SK-N-SH (cell line): ENCODE data around the gene C6orf132. TPM values are rescaled to one million over a fixed set of nuclear protein-coding genes. Genes with fewer than 3 reads are reported as not detected.

Experiments used
- CTCF ChIA-PET: fragments of 300-600, 350-600 bp; formaldehyde crosslinking; extraction: SDS; loops from one replicate; lab custom pipeline; 2021; lab: Yijun Ruan, JAX
- POLR2A ChIA-PET: fragments of 350-600 bp; sonication (Branson Sonifier 250); formaldehyde crosslinking; extraction: SDS; loops from one replicate; lab custom pipeline; 2020; ENCODE audit warnings: antibody characterized with exemption, inconsistent platforms; lab: Yijun Ruan, JAX
- DNase-seq: peaks from one replicate; pipeline ENCODE4 v3.0.0; 2012
- H2AFZ ChIP-seq: fragments of 200-600 bp; sonication (generic); 2 replicates; pipeline ENCODE4 v1.8.1; 2016; ENCODE audit warnings: antibody characterized with exemption, mild to moderate bottlenecking, low read depth
- H3F3A ChIP-seq: fragments of 200-600 bp; sonication (generic); replicated peaks from 2 replicates; pipeline ENCODE3; 2016; ENCODE audit warnings: antibody characterized with exemption, mild to moderate bottlenecking; ENCODE audit not compliant: insufficient read depth
- H3K27ac ChIP-seq, 2 experiments: fragments of 200-500 bp in 1 of 2; fragments of 200-600 bp in 1 of 2; sonication (Bioruptor generic) in 1 of 2; sonication (generic), shearing (Covaris generic) in 1 of 2; 2 replicates each; pipeline versions ENCODE4 v1.5.1 to v1.6.1; 2014 to 2016; ENCODE audit warnings: low read depth in 2 of 2, inconsistent platforms in 1 of 2, low read length in 1 of 2, mild to moderate bottlenecking in 1 of 2, mixed read lengths in 1 of 2
- H3K27me3 ChIP-seq: fragments of 200-600 bp; sonication (generic), shearing (Covaris generic); 2 replicates; pipeline ENCODE4 v1.6.1; 2016; ENCODE audit warnings: mixed run types; ENCODE audit not compliant: insufficient read depth
- H3K36me3 ChIP-seq, 2 experiments: fragments of 200-500 bp in 1 of 2; fragments of 200-600 bp in 1 of 2; sonication (Bioruptor generic) in 1 of 2; sonication (generic) in 1 of 2; replicated peaks in 1 of 2; 2 replicates each; pipeline versions ENCODE3 to v1.5.1; 2014 to 2016; ENCODE audit warnings: low read length in 1 of 2, mild to moderate bottlenecking in 1 of 2; ENCODE audit not compliant: insufficient read depth in 2 of 2, control insufficient read depth in 1 of 2
- H3K4me1 ChIP-seq, 2 experiments: fragments of 200-500 bp in 1 of 2; fragments of 200-600 bp in 1 of 2; sonication (Bioruptor generic) in 1 of 2; sonication (generic), shearing (Covaris generic) in 1 of 2; 2 replicates each; pipeline versions ENCODE4 v1.5.1 to v1.6.1; 2014 to 2016; ENCODE audit warnings: low read depth in 1 of 2, low read length in 1 of 2, mixed run types in 1 of 2; ENCODE audit not compliant: insufficient read depth in 2 of 2, control insufficient read depth in 1 of 2
- H3K4me2 ChIP-seq: fragments of 200-600 bp; sonication (generic), shearing (Covaris generic); 2 replicates; pipeline ENCODE4 v1.6.1; 2017; ENCODE audit warnings: mixed run types
- H3K4me3 ChIP-seq, 2 experiments: fragments of 200-500 bp in 1 of 2; fragments of 200-600 bp in 1 of 2; sonication (Bioruptor generic) in 1 of 2; sonication (generic), shearing (Covaris generic) in 1 of 2; 2 replicates each; pipeline versions ENCODE4 v1.5.1 to v1.8.1; 2014 to 2016; ENCODE audit warnings: low read depth in 2 of 2, inconsistent platforms in 1 of 2, low read length in 1 of 2, mild to moderate bottlenecking in 1 of 2, mixed read lengths in 1 of 2, moderate library complexity in 1 of 2
- H3K79me2 ChIP-seq: fragments of 200-600 bp; sonication (generic); 2 replicates; pipeline ENCODE4 v1.8.1; 2017; ENCODE audit warnings: mild to moderate bottlenecking; ENCODE audit not compliant: insufficient read depth
- H3K9ac ChIP-seq: fragments of 200-600 bp; sonication (generic); 2 replicates; pipeline ENCODE4 v1.6.1; 2017; ENCODE audit warnings: mixed run types
- H3K9me2 ChIP-seq: fragments of 200-600 bp; sonication (generic); 2 replicates; pipeline ENCODE4 v1.6.1; 2017; ENCODE audit warnings: mixed run types
- H3K9me3 ChIP-seq: fragments of 200-600 bp; sonication (generic); 2 replicates; pipeline ENCODE4 v1.6.1; 2017; ENCODE audit warnings: mixed run types, mild to moderate bottlenecking, moderate library complexity
- H4K20me1 ChIP-seq: fragments of 200-600 bp; sonication (generic); 2 replicates; pipeline ENCODE4 v1.6.1; 2017; ENCODE audit warnings: mild to moderate bottlenecking, mixed run types; ENCODE audit not compliant: insufficient read depth
- CHD2 ChIP-seq: fragments of 150-350 bp; IDR thresholded peaks from 2 replicates; pipeline ENCODE4 v1.6.1; 2018; ENCODE audit warnings: low read length; ENCODE audit not compliant: partially characterized antibody
- EZH2phosphoT487 ChIP-seq: fragments of 200-600 bp; sonication (generic); IDR thresholded peaks from 2 replicates; pipeline ENCODE4 v1.6.1; 2017; ENCODE audit warnings: low read depth, mixed run types, mild to moderate bottlenecking, antibody characterized with exemption, moderate library complexity, borderline replicate concordance
- FOSL2 ChIP-seq: IDR thresholded peaks from 2 replicates; pipeline ENCODE4 v1.4.0; 2012; ENCODE audit warnings: low read depth, mild to moderate bottlenecking, moderate library complexity, borderline replicate concordance
- GATA2 ChIP-seq: sonication (generic); formaldehyde crosslinking; IDR thresholded peaks from 2 replicates; pipeline ENCODE4 v1.5.0; 2020; ENCODE audit warnings: mild to moderate bottlenecking, missing genetic modification reagents
- JUND ChIP-seq: IDR thresholded peaks from 2 replicates; pipeline ENCODE4 v1.4.0; 2012
- MEF2A ChIP-seq: IDR thresholded peaks from 2 replicates; pipeline ENCODE4 v1.4.0; 2012; ENCODE audit warnings: low read depth, borderline replicate concordance
- RCOR1 ChIP-seq: fragments of 150-350 bp; IDR thresholded peaks from 2 replicates; pipeline ENCODE4 v1.6.1; 2017; ENCODE audit warnings: antibody characterized with exemption, low read length
- REST ChIP-seq: IDR thresholded peaks from 2 replicates; pipeline ENCODE4 v1.6.1; 2012; ENCODE audit warnings: mild to moderate bottlenecking, low read depth, low read length, moderate library complexity
- RFX5 ChIP-seq: IDR thresholded peaks from 2 replicates; pipeline ENCODE4 v1.6.1; 2012; ENCODE audit warnings: mild to moderate bottlenecking, improper control_type of control experiment, low read length
- RXRA ChIP-seq: IDR thresholded peaks from 2 replicates; pipeline ENCODE4 v1.4.0; 2012; ENCODE audit warnings: low read depth, mild to moderate bottlenecking, borderline replicate concordance
- SIN3A ChIP-seq: IDR thresholded peaks from 2 replicates; pipeline ENCODE4 v1.6.1; 2012; ENCODE audit warnings: low read depth, mild to moderate bottlenecking, low read length, moderate library complexity, borderline replicate concordance
- SMC3 ChIP-seq: IDR thresholded peaks from 2 replicates; pipeline ENCODE4 v1.6.1; 2012; ENCODE audit warnings: low read depth, low read length, improper control_type of control experiment
- USF1 ChIP-seq: IDR thresholded peaks from 2 replicates; pipeline ENCODE4 v1.4.0; 2012; ENCODE audit warnings: low read depth, borderline replicate concordance
- USF2 ChIP-seq: fragments of 150-350 bp; IDR thresholded peaks from 2 replicates; pipeline ENCODE4 v1.6.1; 2017; ENCODE audit warnings: antibody characterized with exemption, low read length, low read depth, borderline replicate concordance
- YY1 ChIP-seq: IDR thresholded peaks from 2 replicates; pipeline ENCODE4 v1.4.0; 2012; ENCODE audit warnings: low read depth, mild to moderate bottlenecking
- ZBTB33 ChIP-seq: IDR thresholded peaks from 2 replicates; pipeline ENCODE4 v1.4.0; 2012; ENCODE audit warnings: low read depth, borderline replicate concordance
- WGBS: methylation state at CpG from one replicate; pipeline ENCODE4 v1.1.6; 2017; ENCODE audit warnings: low lambda C conversion rate; 5-methylcytosine and 5-hydroxymethylcytosine counted together
- polyA plus RNA-seq, 3 experiments: library from polyadenylated mRNA; depleted of rRNA; stranded (reverse); fragments of >200 nt; gene quantifications; 2 replicates each; pipeline ENCODE4 v1.2.3, GENCODE V29; 2012
- TF ChIP-seq, protein P1 (sequence below): fragments of 200-600 bp; sonication (generic); IDR thresholded peaks from 2 replicates; pipeline ENCODE4 v1.6.1; 2017; ENCODE audit warnings: antibody characterized with exemption, mild to moderate bottlenecking, moderate library complexity

C6orf132 gene
- polyA plus RNA-seq, 1 of the 3 experiments (the other 2 are of a cell fraction) = not detected

DNA sequence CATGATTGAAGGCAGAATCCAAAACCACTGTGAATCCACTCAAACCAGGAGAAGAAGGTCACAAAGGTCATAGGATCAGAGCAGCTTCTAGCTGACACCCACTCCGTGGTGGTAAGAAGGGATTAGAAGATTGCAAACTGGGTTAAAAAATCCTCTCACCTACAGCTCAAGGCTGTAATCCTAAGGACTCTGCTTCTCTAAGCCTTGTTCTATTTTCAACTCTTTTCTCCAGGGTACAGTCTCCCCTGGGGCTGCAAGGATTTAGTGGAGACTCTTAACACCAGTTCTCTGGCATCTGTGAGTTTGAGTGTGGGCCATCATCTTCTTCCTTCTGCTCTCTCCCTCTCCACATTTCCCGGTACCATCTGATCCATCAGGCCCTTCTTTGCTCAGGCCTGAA is 30.7 kb upstream of the C6orf132 start, which contains the start of gene GUCA1A (continued):
- TF ChIP-seq, protein P1, sequence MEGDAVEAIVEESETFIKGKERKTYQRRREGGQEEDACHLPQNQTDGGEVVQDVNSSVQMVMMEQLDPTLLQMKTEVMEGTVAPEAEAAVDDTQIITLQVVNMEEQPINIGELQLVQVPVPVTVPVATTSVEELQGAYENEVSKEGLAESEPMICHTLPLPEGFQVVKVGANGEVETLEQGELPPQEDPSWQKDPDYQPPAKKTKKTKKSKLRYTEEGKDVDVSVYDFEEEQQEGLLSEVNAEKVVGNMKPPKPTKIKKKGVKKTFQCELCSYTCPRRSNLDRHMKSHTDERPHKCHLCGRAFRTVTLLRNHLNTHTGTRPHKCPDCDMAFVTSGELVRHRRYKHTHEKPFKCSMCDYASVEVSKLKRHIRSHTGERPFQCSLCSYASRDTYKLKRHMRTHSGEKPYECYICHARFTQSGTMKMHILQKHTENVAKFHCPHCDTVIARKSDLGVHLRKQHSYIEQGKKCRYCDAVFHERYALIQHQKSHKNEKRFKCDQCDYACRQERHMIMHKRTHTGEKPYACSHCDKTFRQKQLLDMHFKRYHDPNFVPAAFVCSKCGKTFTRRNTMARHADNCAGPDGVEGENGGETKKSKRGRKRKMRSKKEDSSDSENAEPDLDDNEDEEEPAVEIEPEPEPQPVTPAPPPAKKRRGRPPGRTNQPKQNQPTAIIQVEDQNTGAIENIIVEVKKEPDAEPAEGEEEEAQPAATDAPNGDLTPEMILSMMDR = no peak
- TF ChIP-seq, all 33 proteins: peak for 0

DNA sequence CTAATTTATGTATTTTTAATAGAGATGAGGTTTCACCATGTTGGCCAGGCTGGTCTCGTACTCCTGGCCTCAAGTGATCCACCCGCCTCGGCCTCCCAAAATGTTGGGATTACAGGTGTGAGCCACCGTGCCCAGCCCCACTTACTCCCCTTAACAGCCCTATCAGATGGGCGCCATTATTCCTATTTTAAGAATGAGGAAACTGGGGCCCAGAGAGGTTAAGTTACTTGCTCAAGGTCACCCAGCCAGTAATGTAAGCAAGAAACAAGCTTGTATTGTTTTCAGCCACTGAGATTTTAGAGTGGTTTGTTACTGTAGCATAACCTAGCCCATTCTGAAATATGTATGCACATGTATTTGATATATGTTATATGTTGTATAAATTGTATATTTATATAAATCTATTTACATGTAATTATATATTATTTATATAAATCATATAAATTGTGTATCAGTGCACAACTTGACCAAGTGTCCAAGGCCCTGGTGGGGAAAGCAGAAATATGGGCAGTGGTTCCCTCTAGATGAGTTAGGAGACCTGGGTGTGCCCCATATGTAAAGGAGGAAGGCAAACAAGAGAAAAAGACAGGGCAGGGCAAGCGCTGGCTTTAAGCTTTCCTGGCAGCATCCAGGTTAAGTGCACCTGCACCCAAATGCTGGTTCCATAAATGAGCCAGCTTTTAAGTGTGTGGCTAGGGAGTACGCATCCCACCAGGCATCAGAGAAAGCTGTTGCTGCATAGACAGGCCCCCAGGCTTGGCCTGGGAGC is 29.6 kb upstream of the C6orf132 start:
- no peak overlapping the region for H3K4me2 ChIP-seq
- H3K36me3 ChIP-seq = no peaks in the 10 kb centered on the region
- H2AFZ ChIP-seq = no peak overlapping the region
- CTCF ChIA-PET = interaction anchor here (1.3 kb wide), 1 partner anchor 43 kb away, joined by 3 read pairs; no protein-coding TSS in a partner anchor
- H3K9me2 ChIP-seq = no peaks in the 10 kb centered on the region
- POLR2A ChIA-PET = no interaction called here
- 92% methylated on average over 7 of the region's 7 CpGs for WGBS
- H3K9ac ChIP-seq = no peak overlapping the region
- no peak overlapping the region for H3K27ac ChIP-seq
- DNase-seq = no peak
- H4K20me1 ChIP-seq = no peaks in the 10 kb centered on the region
- H3K4me1 ChIP-seq = no peaks in the 10 kb centered on the region
- H3K4me3 ChIP-seq = no peak overlapping the region
- no peaks in the 10 kb centered on the region for H3K27me3 ChIP-seq
- H3K79me2 ChIP-seq = no peaks in the 10 kb centered on the region
- no peaks in the 10 kb centered on the region for H3K9me3 ChIP-seq
- H3F3A ChIP-seq = no peaks in the 10 kb centered on the region
- TF ChIP-seq REST (no peak), JUND (no peak), USF1 (no peak), RXRA (no peak), YY1 (no peak), SIN3A (no peak), SMC3 (no peak), RCOR1 (no peak), EZH2phosphoT487 (no peak), ZBTB33 (no peak), FOSL2 (no peak), USF2 (no peak), CHD2 (no peak), RFX5 (no peak), GATA2 (CRISPR knock-in tag) (no peak), MEF2A (no peak)
- TF ChIP-seq, protein P1 = no peak
